Left lung (tissue), 10 donors: ENCODE data around the gene ATG9B. TPM values are rescaled to one million over a fixed set of nuclear protein-coding genes. Genes with fewer than 3 reads are reported as not detected.
"Not testable (repeated sequence)": the region's sequence is repeated elsewhere in the genome, so short reads cannot be mapped to it uniquely, and the experiment has no call there.

Source experiments
- ATAC-seq: fragments of 200-7000 bp; cut with Tn5 transposase; one replicate; pipeline ENCODE4 v1.9.1; 2020; ENCODE audit warnings: moderate library complexity
- DNase-seq, 4 donors: peaks; one replicate each; pipeline ENCODE4 v3.0.0-alpha.2; 2013 to 2020
- H3K27ac ChIP-seq, 2 donors: fragments of 200-600 bp; sonication (generic) in 1 of 2; one replicate each; pipeline versions ENCODE4 v1.5.0 to v1.8.0; 2020 to 2021
- H3K27me3 ChIP-seq, 2 donors: fragments of 200-600 bp; sonication (generic) in 1 of 2; one replicate each; pipeline versions ENCODE4 v1.5.0 to v1.8.0; 2020 to 2021
- H3K36me3 ChIP-seq, 2 donors: fragments of 200-600 bp; sonication (generic) in 1 of 2; one replicate each; pipeline versions ENCODE4 v1.5.0 to v1.8.0; 2020 to 2021
- H3K4me1 ChIP-seq, 2 donors: fragments of 200-600 bp; one replicate each; pipeline ENCODE4 v1.8.0; 2021
- H3K4me3 ChIP-seq, 2 donors: fragments of 200-600 bp; sonication (generic) in 1 of 2; one replicate each; pipeline versions ENCODE4 v1.5.0 to v1.8.0; 2020 to 2021; ENCODE audit warnings: mild to moderate bottlenecking in 1 of 2
- H3K9me3 ChIP-seq, 2 donors: fragments of 200-600 bp; sonication (generic) in 1 of 2; one replicate each; pipeline versions ENCODE4 v1.5.0 to v1.8.0; 2020 to 2021
- intact Hi-C, 2 donors: fragments of 100-400 bp; cut with DNase I; formaldehyde crosslinking; loops; one replicate each; pipeline versions ENCODE4 v1.11.2 to v1.14.2; 2022
- polyA plus RNA-seq, 6 donors: library from polyadenylated mRNA; unstranded; fragments of 120-200 nt; gene quantifications; one replicate each; pipeline ENCODE4 v1.2.1, GENCODE V29; 2013; ENCODE audit not compliant: insufficient read length in 6 of 6
- total RNA-seq, 2 donors: library from RNA; stranded (reverse); fragmentation: NEBNext Ultra II Directional; extraction: Animal tissue kit (Norgen Biotek cat#: 25700); gene quantifications; one replicate each; pipeline ENCODE4 v1.2.1, GENCODE V29; 2021
- TF ChIP-seq, protein P1 (sequence below), 2 donors: fragments of 200-600 bp; sonication (generic) in 1 of 2; IDR thresholded peaks; one replicate each; pipeline versions ENCODE4 v1.5.0 to v1.8.0; 2021; ENCODE audit warnings: antibody characterized with exemption in 2 of 2
- donor health status: DM: no; HTN: yes; CAD: no.
- donor health status: DM: no; HTN: no; CAD: no.

Gene ATG9B
- total and polyA plus RNA-seq, 8 donors = 0.68 to 7.1 (median 3.6) TPM

DNA sequence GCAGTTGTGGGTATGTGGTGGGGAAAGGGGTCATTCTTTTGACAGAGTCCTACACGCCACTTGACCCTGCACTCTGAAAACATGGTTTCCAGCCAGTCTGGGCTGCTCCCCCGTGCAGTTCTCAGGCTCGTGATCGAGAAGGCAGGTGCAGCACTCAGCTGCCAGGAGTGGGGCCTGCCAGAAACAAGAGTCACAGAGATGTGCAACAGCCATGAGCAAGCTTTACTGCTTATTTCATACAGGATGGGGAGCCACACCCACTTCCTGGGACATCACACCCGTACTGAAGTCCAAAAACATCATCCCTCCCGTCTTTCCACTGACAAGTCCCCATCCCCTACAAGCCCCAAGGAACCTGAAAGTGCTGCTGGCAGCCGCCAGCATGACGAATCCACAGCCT lies 9.3 kb downstream of the ATG9B start:
- Histone ChIP-seq H3K9me3 (no peaks in the 10 kb centered on the region), H3K36me3 (no peaks in the 10 kb centered on the region), H3K4me3 (no peak overlapping the region), H3K27ac (no peak overlapping the region), H3K27me3 (peaks cover 22 to 97% of the 10 kb centered on the region in 2 donors), H3K4me1 (peaks cover 19 to 57% of the 10 kb centered on the region in 2 donors)
- TF ChIP-seq, protein P1, sequence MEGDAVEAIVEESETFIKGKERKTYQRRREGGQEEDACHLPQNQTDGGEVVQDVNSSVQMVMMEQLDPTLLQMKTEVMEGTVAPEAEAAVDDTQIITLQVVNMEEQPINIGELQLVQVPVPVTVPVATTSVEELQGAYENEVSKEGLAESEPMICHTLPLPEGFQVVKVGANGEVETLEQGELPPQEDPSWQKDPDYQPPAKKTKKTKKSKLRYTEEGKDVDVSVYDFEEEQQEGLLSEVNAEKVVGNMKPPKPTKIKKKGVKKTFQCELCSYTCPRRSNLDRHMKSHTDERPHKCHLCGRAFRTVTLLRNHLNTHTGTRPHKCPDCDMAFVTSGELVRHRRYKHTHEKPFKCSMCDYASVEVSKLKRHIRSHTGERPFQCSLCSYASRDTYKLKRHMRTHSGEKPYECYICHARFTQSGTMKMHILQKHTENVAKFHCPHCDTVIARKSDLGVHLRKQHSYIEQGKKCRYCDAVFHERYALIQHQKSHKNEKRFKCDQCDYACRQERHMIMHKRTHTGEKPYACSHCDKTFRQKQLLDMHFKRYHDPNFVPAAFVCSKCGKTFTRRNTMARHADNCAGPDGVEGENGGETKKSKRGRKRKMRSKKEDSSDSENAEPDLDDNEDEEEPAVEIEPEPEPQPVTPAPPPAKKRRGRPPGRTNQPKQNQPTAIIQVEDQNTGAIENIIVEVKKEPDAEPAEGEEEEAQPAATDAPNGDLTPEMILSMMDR (IDR thresholded peaks at IDR 0.05) = no peak
- ATAC-seq (no peak), DNase-seq (no peak)
- intact Hi-C loops = no loop called here

DNA sequence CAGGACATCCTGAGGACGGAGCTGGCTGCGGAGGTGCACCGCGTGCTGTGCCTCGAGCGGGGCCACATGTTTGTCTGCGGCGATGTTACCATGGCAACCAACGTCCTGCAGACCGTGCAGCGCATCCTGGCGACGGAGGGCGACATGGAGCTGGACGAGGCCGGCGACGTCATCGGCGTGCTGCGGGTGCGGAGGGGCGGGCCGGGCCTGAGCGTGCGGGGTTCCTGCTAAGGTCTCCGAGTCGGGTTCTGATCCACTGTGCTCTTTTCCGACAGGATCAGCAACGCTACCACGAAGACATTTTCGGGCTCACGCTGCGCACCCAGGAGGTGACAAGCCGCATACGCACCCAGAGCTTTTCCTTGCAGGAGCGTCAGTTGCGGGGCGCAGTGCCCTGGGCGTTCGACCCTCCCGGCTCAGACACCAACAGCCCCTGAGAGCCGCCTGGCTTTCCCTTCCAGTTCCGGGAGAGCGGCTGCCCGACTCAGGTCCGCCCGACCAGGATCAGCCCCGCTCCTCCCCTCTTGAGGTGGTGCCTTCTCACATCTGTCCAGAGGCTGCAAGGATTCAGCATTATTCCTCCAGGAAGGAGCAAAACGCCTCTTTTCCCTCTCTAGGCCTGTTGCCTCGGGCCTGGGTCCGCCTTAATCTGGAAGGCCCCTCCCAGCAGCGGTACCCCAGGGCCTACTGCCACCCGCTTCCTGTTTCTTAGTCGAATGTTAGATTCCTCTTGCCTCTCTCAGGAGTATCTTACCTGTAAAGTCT lies 10.4 kb downstream of the ATG9B start:
- DNase-seq (peak in 3 of 4 donors; percentile 73 to 88 (median 85)), ATAC-seq (no peak)
- intact Hi-C loops = no loop called here
- H3K27me3 ChIP-seq = peaks cover 16 to 97% of the 10 kb centered on the region in 2 donors
- peaks cover 17 to 56% of the 10 kb centered on the region in 2 donors for H3K4me1 ChIP-seq
- no peaks in the 10 kb centered on the region for H3K36me3 ChIP-seq
- no peaks in the 10 kb centered on the region for H3K9me3 ChIP-seq
- TF ChIP-seq, protein P1 (IDR thresholded peaks at IDR 0.05) = no peak
- H3K27ac ChIP-seq = no peak overlapping the region
- H3K4me3 ChIP-seq = peak overlapping the region in 1 of 2 donors; percentile 34

DNA sequence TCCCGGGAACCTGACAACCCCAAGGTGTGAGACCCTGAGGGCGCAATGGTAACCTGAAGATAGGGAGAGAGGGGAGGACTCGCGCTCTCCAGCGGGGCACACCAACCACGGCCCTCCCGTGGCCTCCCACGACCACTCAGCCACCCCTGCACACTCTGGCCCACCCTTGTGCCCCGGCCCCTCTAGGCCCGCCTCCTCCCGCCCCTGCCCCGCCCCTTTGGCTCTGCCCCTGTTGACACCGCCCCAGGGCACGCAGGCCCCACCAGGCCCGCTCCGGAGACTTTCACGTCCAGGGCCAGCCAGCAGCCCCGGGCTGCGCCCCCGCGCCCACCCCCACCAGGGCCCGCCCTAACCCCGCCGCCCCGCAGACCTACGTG lies 10.9 kb downstream of the ATG9B start:
- H3K4me3 ChIP-seq = peak overlapping the region in 1 of 2 donors; percentile 34
- DNase-seq (peak in 1 of 4 donors; percentile 78), ATAC-seq (no peak)
- no peak overlapping the region for H3K27ac ChIP-seq
- no peaks in the 10 kb centered on the region for H3K9me3 ChIP-seq
- no peaks in the 10 kb centered on the region for H3K36me3 ChIP-seq
- H3K27me3 ChIP-seq = peaks cover 10 to 97% of the 10 kb centered on the region in 2 donors
- intact Hi-C loops = no loop called here
- TF ChIP-seq, protein P1 (IDR thresholded peaks at IDR 0.05) = no peak
- H3K4me1 ChIP-seq = peaks cover 15 to 56% of the 10 kb centered on the region in 2 donors

DNA sequence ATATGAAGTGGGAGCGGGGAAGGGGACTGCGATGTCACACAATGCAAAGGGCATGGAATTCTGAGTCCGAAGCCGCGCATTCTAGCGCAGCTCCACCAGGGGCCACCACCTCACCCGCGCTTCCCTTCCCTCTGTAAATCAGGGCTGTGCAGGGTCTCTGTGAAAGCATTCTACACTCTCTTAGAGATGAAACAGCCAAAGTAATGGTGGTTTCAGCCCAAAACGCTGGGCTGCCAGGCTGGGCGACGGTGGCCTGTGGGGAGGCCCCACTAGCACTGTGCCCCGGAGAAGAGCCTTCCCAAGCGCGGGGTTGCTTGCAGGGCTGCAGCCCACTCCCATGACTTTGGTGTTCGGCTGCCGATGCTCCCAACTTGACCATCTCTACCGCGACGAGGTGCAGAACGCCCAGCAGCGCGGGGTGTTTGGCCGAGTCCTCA lies 11.4 kb downstream of the ATG9B start:
- peak; percentile 12 for ATAC-seq
- no peak overlapping the region for H3K27ac ChIP-seq
- peaks cover 14 to 56% of the 10 kb centered on the region in 2 donors for H3K4me1 ChIP-seq
- H3K27me3 ChIP-seq = peaks cover 6 to 97% of the 10 kb centered on the region in 2 donors
- H3K9me3 ChIP-seq = no peaks in the 10 kb centered on the region
- intact Hi-C loops = no loop called here
- TF ChIP-seq, protein P1 (IDR thresholded peaks at IDR 0.05) = peak; percentile 21 to 23
- H3K4me3 ChIP-seq = no peak overlapping the region
- H3K36me3 ChIP-seq = no peaks in the 10 kb centered on the region
- peak in 2 of 4 donors; percentile 31 to 63 for DNase-seq

DNA sequence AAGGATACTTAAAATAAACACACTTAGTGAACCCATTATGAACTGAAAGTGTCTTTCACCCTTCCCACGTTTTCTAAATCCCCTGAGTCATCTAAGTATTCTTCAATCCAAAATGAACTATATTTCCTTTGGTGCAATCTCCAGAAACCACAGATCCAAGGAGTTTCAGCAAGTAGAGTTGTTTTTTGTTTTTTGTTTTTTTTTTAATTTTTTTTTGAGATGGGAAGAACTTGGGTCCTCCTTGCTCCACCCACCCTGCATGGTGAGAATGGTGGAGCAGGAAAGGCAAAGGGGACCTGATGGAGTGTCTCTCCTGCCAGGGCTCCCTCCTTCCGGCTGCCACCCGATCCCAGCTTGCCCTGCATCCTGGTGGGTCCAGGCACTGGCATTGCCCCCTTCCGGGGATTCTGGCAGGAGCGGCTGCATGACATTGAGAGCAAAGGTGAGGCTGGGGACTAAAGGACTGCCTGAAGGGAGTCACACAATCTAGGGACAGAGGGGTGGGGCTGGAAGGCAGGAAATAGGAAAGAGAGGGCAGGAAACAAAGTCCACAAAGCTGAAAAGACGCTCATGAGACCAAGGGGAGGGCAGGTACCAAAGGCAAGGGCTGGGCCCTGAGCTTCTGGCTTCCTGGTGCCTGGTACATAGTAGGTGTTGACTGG lies 12.1 kb downstream of the ATG9B start:
- TF ChIP-seq, protein P1 (IDR thresholded peaks at IDR 0.05) = no peak
- no peaks in the 10 kb centered on the region for H3K36me3 ChIP-seq
- H3K9me3 ChIP-seq = no peaks in the 10 kb centered on the region
- ATAC-seq (no peak), DNase-seq (peak in 1 of 4 donors; percentile 62)
- peaks cover 16 to 60% of the 10 kb centered on the region in 2 donors for H3K4me1 ChIP-seq
- no peak overlapping the region for H3K4me3 ChIP-seq
- peaks cover 3 to 92% of the 10 kb centered on the region in 2 donors for H3K27me3 ChIP-seq
- H3K27ac ChIP-seq = no peak overlapping the region
- intact Hi-C loops = no loop called here

DNA sequence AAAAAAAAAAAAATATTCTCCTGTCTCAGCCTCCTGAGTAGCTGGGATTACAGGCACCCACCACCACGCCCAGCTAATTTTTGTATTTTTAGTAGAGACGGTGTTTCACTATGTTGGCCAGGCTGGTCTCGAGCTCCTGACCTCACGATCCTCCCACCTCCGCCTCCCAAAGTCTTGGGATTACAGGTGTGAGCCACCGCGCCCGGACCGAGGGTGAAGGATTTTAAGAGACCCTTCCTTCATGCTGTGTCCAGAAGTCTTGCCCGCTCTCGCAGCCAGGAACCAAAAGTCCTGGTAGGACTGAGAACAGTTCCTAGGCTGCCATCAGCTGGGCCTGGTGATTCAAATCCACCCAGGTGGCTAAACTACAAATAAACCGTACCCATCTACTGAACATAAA lies 12.7 kb downstream of the ATG9B start:
- ATAC-seq, H3K27ac ChIP-seq, H3K4me3 ChIP-seq, H3K36me3 ChIP-seq, intact Hi-C loops, H3K9me3 ChIP-seq: not testable (repeated sequence)
- peaks cover 3 to 86% of the 10 kb centered on the region in 2 donors for H3K27me3 ChIP-seq
- peaks cover 16 to 64% of the 10 kb centered on the region in 2 donors for H3K4me1 ChIP-seq
- peak in 1 of 4 donors; percentile 59 for DNase-seq
